ENCODE measurements around the gene SPIRE1.

DNA sequence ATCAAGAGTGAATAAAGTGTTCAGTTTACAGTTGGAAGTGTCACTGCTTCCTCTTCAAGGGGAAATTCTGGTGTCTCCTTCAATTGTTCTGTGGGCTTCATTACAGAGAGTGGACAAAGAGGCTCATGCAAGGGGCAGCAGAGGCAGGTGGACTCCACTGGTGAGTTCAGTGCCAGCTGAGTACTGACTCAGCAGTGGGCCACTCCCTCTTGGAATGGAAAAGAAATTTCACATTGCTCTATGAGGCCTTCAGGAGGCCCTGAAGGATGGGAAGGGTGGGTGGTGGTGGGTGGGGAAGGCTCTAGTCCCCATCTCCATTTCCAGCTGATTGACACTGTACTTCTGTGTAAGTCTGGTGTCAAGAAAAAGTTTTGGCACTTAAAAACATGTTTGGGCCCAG is 183.8 kb downstream of the SPIRE1 start:
- TF ChIP-seq, protein P1, sequence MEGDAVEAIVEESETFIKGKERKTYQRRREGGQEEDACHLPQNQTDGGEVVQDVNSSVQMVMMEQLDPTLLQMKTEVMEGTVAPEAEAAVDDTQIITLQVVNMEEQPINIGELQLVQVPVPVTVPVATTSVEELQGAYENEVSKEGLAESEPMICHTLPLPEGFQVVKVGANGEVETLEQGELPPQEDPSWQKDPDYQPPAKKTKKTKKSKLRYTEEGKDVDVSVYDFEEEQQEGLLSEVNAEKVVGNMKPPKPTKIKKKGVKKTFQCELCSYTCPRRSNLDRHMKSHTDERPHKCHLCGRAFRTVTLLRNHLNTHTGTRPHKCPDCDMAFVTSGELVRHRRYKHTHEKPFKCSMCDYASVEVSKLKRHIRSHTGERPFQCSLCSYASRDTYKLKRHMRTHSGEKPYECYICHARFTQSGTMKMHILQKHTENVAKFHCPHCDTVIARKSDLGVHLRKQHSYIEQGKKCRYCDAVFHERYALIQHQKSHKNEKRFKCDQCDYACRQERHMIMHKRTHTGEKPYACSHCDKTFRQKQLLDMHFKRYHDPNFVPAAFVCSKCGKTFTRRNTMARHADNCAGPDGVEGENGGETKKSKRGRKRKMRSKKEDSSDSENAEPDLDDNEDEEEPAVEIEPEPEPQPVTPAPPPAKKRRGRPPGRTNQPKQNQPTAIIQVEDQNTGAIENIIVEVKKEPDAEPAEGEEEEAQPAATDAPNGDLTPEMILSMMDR (IDR thresholded peaks at IDR 0.05) = no peak
- TF ChIP-seq POLR2A (IDR thresholded peaks at IDR 0.05) = no peak

Measured in Peyer's patch (tissue), 4 donors.